HG03135 (cell line): ENCODE results near the gene REEP3.
"Not testable (repeated sequence)": the region's sequence is repeated elsewhere in the genome, so short reads cannot be mapped to it uniquely, and the experiment has no call there.

Source experiments
- ATAC-seq: cut with Tn5 transposase; IDR thresholded peaks from one replicate; pipeline ENCODE4 v1.9.1; 2021; ENCODE audit warnings: mild to moderate bottlenecking, moderate library complexity; ENCODE audit not compliant: unreplicated experiment

REEP3 gene

DNA sequence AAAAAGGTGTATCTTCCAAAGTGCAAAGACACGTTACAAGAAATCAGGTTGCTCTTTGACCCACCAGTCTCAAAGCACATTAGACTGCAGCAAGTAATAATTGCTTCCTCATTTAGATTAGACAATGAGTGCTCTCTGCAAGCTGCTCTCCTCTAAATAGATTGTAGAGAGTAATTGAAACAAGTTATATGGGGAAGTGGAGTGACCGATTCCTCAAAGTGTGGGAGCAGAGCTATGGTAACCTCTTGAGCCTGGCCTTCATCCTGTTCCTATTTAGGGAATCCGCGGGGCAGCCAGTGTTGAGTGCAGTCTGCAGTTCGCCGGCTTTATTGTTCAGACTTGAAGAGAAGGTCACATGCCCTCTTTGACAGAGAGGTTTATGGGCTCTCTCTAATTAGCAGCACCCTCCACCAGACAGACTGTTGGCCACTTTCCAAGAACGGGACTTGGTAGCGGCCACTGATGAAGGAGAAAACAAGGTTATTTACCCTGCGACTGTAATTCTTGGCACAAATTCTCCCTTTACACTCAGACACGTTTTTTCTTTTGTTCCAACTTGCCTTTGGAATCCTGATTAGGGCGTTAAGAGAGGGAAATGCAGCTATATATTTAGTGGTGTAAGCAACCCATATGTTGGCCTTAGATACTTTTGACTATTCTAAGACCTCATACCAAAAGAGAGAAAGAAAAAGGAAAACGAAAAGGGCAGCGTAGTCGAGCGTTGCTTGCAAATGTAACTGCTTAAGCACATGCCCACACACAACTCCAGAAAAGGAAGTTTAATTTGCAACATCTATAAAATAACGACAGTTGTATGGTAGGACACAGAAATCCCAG lies 107.5 kb downstream of the REEP3 start:
- ATAC-seq, result peak; percentile 32

- peak; percentile 60 for ATAC-seq
Measured at GRCh38 chr10:63629363-63630084, 108.3 kb downstream of the REEP3 start.

DNA sequence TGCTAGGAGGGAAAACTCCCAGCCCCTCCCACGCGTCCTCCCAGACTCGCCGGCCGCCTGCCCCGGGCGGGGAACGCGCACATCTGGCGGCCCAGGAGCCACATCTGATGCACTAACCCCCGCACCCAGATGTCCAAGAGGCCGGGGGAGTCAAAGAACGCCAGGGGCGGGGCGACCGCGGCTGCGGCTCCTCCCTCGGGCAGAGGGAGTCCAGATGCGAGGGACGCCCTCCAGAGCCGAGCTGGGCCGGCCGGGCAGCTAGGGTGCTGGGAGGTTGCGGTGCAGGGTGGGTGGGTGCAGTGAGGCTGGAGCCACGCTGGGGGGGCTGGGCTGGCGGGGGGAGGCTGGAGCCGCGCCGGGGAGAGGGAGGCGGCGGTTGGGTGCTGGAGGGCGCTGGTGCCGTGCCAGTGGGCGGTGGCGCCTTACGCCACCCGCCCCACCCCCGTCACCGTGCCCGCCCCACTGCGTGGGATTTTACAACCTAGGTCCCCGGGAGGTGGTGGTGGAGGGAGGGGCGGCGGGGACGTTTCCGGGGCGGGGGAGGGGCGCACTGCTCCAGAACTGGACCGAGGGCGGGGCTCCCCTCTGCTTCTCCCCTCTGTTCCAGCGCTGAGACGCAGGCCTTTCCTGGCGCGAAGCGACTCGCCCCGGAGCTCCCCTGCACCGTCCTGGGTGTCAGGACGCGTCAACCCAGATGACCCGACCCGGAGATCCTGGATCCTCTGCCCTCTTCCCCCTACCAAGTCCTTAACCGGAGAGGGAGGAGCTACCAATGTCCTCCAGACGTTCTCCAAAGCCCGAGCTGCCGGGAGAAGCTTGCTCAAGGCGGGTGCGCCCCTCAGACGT lies 109.1 kb downstream of the REEP3 start:
- peak; percentile 66 for ATAC-seq

DNA sequence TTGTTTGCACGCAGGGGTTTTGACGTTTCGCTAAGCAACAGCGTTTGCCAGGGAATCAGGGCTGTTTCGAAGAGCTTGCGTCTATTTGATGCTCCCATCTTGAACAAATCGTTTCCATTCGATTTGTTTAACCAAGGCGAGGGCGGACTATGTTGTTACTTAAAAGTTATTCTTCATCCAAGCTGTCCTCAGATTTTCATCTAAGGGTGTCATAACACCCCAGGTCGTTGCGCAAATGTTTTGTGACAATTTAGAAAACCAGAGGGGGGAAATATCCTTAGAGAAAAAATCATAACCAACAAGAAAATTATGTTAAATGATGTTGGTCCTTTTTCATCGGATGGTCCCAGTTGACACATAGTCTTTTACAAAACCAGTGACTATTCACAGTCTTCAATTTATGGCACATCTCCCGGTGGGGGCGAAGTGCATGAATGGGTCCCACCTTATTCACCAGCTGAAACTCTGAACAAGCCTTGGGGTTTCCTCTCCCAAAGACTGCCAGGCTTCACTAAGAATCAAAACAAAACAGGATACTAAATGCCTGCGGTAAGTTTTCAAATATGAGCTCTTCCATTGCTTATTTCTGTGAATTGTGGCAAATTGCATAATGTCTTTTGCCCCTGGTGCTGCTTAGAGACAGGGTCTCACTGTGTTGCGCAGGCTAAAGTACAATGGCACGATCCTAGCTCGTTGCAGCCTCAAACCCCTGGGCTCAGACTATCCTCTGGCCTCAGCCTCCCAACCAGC lies 109.9 kb downstream of the REEP3 start:
- no peak for ATAC-seq

GRCh38 chr10:63631991-63632390 lies 110.8 kb downstream of the REEP3 start:
- ATAC-seq, result no peak

- ATAC-seq, result no peak
Measured at GRCh38 chr10:63633677-63634487, 112.7 kb downstream of the REEP3 start.

DNA sequence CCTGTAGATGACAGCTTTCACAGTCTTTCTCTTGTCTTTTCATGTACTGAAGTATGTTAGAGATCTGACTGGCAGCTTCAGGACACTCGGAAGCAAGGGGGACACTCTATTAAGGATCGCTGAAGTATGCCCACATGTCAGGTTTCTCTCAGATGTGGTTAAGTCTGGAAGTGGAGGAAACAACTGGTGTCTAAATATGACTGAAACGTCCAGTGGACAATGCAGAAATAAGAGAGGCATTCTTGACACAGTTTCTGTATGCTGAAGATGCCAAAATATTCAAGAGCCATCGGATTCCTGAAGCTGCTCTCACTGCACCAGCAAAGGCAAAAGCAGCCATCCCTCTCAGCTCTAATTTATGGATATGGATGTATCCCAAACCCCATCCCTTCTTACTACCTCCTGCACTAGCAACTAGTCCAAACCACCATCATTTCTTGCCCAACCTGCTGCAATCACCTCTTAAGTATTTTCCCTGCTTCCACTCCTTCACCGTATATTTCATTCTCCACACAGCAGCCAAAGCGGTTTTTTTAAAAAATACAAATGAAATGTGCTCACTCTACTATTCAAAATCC lies 113.4 kb downstream of the REEP3 start:
- no peak for ATAC-seq

- no peak for ATAC-seq
Measured at GRCh38 chr10:63636812-63637211, 115.6 kb downstream of the REEP3 start.

DNA sequence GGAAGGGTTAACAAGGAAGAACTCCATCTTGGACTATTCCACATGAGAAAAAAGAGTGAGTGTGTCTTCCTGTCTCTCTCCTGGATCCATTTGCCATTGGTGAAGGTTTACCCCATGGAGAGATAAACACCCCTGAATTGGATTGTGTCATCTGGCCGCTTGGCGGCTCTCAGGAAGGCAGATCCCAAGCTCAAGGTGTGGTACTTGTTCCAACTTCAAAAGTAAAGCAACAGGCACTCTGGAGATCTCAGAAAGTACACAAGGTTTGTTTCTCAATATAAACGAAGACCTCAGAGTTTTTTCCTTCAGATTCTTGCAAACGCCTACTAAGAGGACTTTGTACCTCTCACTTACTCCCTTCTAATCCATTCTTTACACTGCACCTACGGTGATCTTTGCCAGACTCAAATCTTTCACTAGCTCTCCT lies 116.7 kb downstream of the REEP3 start:
- no peak for ATAC-seq

DNA sequence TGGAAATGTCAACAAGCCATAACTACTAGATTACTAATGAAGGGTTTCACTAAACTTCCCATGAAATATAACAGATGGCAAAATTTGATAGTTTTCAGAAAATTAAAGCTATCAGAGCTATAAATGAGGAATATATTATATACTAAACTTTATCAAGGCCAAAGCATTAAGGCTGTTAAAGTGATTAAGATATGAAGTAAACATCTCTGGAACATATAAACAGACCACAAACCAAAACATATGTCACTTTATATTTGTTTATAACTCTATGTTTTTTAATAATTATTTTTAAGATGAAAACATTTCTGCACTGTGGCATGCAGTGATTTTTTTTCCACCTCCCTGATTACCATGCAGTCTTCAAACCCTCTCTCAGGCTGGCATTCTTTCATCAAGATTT lies 120.2 kb downstream of the REEP3 start:
- no peak for ATAC-seq

DNA sequence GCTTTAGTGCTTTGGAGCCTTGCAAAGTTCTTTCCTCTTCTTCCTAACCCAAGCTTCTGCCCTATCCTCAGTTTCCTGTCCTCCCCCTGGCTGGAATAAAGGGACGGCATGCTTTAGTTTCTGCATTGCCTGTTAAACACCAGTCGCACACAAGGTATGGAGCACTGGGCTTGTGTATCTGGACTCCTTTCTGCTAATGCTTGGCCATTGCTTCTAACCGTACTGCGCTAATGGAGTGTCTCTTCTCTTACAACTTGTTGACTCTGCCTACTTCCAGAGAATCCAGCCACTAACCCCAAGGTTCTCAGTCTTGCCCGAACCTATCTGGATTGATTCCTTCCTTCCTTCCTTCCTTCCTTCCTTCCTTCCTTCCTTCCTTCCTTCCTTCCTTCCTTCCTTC lies 120.6 kb downstream of the REEP3 start:
- ATAC-seq, result no peak

DNA sequence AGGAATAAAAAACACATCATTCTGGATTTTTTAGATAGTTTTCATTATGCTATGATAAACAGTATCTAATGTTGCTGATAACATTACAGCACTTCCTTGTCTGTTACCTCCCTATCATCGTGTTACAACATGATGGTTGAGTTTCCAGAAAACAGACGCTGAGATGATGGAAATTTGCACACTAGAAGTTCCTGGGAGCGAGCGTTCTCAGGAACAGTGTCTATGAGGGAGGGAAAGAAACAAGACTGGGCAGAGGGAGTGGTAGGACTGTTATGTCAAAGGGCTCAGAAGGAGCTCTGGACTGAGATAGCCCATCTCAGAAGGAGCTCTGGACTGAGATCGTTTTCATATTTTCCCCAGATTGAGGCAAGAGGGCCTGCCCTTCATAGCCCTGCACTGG lies 121.6 kb downstream of the REEP3 start:
- no peak for ATAC-seq

GRCh38 chr10:63644418-63645142 lies 123.4 kb downstream of the REEP3 start:
- ATAC-seq, result no peak

GRCh38 chr10:63645195-63645594 lies 124.0 kb downstream of the REEP3 start:
- ATAC-seq, result no peak

- ATAC-seq, result no peak
Measured at GRCh38 chr10:63646491-63646890, 125.3 kb downstream of the REEP3 start.

GRCh38 chr10:63651864-63652263 lies 130.7 kb downstream of the REEP3 start:
- no peak for ATAC-seq

- ATAC-seq, result no peak
Measured at GRCh38 chr10:63653747-63654146, 132.5 kb downstream of the REEP3 start.

DNA sequence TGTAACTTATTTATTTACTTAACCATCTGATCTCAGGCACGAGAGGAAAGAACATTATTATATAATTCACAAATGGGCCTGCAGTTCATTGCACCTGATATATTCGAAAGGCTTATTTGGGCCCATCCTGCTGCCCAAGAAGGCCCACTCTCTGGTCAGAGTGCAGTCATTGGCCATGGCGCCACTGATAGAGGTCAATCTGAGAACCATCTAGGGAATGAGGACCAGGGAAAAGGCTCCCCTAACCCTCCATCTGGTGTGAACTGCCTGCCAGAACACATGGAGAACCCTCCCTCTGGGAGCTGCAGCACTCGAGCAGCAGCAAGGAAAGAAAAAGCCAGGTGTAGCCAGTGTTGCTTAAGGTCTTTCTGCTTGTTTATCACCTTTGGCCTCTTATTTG lies 136.6 kb downstream of the REEP3 start:
- ATAC-seq, result no peak

DNA sequence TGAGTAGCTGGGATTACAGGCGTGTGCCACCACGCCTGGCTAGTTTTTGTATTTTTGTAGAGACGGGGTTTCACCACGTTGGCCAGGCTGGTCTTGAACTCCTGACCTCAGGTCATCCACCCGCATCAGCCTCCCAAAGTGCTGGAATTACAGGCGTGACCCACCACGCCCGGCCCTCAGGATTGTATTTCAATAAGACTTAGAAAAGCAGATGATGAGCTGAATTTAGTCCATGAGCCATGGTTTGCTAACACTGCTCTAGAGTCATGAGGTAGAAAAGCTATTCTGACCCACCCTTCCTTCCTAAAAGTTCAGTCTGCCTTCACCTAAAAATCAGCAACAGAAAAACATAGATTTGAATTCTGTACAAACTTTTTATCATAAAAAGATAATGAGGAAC lies 139.7 kb downstream of the REEP3 start:
- not testable (repeated sequence) for ATAC-seq
